Stimulated activated CD8-positive, alpha-beta memory T cell treated with anti-CD3 and anti-CD28 coated beads, Interleukin-15, amount 100 ng/mL, for 48 hours (primary cell): ENCODE data around the gene B3GAT3.
"Not testable (repeated sequence)": the region's sequence is repeated elsewhere in the genome, so short reads cannot be mapped to it uniquely, and the experiment has no call there.

Experiments
- DNase-seq, 2 donors: peaks; one replicate each; pipeline ENCODE4 v3.0.0-alpha.2; 2020; ENCODE audit warnings: low read depth in 2 of 2

Gene B3GAT3

GRCh38 chr11:62578541-62578940, 43.2 kb downstream of the B3GAT3 start:
- DNase-seq = no peak

DNA sequence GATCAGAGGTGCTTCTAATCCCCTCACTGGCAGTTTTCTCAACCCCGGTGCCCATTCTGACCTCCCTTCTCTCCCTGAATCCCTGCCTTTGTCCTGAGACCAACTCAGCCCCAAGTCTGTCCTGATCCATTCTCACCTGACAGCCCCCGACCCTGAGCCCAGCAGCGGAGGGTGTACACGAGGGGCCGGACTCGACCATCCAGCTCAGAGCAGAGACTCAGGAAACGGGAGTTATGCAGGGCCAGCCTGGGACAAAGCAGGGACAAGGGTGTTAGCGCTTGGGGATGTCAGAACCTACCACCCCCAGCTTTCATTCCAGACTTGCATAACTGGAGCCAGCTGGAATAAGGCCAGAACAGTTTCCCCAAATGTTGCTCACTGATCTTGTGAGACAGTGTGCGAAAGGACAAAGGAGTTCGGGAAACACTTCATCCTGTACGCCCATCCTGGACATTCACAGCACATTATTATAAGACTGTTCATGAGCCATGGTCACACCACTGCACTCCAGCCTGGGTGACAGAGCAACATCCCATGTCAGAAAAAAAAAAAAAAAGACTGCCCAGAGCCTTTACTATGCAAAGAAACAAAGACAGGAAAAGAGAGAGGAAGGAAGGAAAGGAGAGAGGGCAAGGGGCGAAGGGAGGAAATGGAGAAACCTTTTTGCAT, 44.6 kb downstream of the B3GAT3 start:
- DNase-seq = no peak

- DNase-seq = no peak
Measured at GRCh38 chr11:62575837-62576236, 45.9 kb downstream of the B3GAT3 start.

- DNase-seq = no peak
Measured at GRCh38 chr11:62575156-62575555, 46.6 kb downstream of the B3GAT3 start.

DNA sequence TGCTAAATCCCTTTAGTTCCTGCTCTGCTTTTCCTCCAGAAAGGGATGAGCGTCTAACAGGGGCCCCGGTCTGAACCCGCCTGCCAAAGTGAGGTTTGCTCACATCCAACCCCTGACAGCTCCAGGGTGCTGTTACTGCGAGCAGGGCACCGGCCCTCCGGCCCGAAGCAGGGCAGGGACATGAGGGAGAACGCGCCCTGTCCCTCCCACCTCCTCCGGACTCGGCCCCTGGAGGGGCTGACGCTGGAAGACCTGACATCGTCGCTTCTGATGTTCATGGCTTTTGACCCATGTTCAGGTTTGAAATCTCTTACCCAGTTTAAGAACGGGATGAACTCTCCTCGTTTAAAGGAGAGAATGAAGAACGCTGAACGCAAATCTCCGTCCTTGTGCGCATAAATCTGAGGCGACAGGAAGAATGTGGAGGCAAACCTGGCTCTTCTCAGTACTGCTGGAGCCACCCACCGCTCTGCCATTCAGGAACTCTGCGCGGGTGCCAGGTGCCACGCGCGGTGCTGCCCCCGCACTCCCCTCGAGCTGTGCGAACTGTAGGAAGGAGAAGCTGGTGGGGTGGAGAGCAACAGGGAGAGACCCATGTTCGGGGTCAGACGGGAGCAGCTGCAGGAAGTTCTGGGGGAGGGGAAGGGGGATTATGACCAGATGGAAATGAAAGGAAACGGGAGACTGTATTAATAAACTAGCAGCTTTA, 47.3 kb downstream of the B3GAT3 start:
- DNase-seq = no peak

GRCh38 chr11:62573592-62574362, 48.0 kb downstream of the B3GAT3 start, which contains the start of gene EEF1G:
TSS of gene EEF1G (minus strand) at chr11:62573891. CDS start at chr11:62573842, 49 bp downstream.
- DNase-seq = peak; percentile 98

GRCh38 chr11:62573006-62573591, 48.7 kb downstream of the B3GAT3 start:
- DNase-seq = no peak

GRCh38 chr11:62572431-62572830, 49.4 kb downstream of the B3GAT3 start:
- no peak for DNase-seq

DNA sequence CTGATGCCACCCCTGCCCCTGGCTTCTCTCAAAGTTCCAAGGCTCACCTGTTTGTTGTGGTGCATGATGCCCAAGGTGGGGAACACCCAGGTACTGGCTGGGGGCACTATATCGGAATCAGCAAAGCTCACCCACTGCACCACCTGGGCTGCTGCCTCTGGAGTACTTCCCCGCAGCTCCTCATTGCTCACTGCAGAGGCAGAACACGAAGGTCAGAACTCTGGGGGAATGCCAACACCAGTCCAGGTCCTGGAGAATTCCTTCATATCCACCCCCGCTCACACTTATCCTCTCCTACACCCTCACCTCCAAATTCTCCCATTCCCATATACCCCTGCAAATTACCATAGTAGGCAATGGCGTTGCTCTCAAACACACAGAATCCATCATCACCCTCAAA, 50.3 kb downstream of the B3GAT3 start:
- DNase-seq = not testable (repeated sequence)

DNA sequence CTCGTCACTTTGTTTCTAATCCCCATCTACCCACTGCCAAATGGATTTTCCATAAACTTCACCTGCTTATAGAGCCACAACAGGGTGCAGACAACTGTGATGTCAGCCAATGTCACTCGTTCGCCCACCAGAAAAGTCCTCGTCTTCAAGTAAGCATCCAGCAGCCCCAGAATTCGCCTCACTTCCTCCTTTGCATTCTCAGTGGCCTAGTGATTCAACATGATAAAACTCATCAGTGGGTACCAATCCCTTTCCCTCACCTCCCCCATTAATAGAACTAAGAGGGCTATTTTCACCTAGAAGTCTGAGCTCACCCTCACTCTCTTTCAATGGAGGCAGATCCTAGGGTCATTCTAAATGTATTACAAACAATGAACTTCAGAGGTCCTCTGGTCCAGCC, 50.9 kb downstream of the B3GAT3 start:
- DNase-seq = not testable (repeated sequence)

DNA sequence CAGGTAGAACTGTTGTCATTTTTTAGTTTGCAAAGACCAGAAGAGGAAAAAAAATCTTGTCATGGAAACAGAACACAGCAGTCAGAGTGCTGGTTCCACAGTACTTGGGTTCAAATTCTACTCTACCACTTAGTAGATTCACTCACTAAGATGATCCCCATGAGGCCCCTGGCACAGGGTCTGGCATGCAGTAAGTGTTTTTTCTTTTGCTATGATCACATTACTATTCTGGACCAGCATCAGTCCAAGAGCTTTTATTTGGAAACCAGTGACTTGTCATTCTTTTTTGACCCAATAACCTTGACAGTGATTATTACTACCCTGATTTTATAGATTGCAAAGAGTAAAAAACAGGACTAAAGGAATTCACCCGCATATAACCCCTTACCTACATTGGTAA, 52.2 kb downstream of the B3GAT3 start:
- no peak for DNase-seq

DNA sequence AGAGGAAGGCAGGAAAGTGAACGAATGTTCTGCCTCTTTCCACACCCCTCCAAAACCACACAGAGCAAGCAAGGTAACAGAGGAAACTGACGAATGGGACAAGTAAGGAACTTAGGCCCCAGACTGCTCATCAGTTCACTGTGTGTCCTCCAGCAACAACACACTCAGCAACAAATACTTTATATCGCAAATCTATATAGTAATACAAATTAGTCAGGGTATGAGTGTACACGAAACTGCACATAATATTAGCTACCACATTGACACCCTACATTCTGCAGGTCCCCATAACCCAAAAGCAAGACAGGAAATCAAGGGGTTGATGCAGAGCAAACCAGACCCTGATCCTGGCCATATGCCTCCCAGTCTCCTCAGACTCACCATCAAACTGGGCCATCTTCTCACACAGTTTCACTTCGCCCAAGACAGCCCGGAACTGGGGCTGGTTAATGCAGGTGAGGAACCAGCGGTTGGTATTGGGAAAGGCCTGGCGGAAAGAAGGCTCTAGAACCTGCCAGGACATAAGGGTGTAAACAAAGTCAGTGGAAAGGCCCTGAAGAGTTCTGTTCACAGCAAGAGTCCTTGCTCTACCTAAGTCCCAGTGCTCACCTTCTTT, 54.7 kb downstream of the B3GAT3 start:
- DNase-seq = no peak

GRCh38 chr11:62566247-62566646, 55.5 kb downstream of the B3GAT3 start:
- DNase-seq = no peak
